ENCODE results near the gene RAI14.

The RAI14 gene

GRCh38 chr5:34674187-34674586 is 18.1 kb downstream of the RAI14 start:
- DNase-seq (ENCODE audit: low read depth in 1 of 2, low spot score in 1 of 2): no peak

- no peak for DNase-seq (ENCODE audit: low read depth in 1 of 2, low spot score in 1 of 2)
Observed at GRCh38 chr5:34675857-34676256, 19.7 kb downstream of the RAI14 start.

- DNase-seq (ENCODE audit: low read depth in 1 of 2, low spot score in 1 of 2): no peak
Observed at GRCh38 chr5:34676416-34676815, 20.3 kb downstream of the RAI14 start.

- no peak for DNase-seq (ENCODE audit: low read depth in 1 of 2, low spot score in 1 of 2)
Observed at GRCh38 chr5:34677428-34677827, 21.3 kb downstream of the RAI14 start.

- DNase-seq (ENCODE audit: low read depth in 1 of 2, low spot score in 1 of 2): no peak
Observed at GRCh38 chr5:34680896-34681295, 24.8 kb downstream of the RAI14 start.

GRCh38 chr5:34682926-34683623 is 26.9 kb downstream of the RAI14 start:
- DNase-seq (ENCODE audit: low read depth in 1 of 2, low spot score in 1 of 2): no peak

- no peak for DNase-seq (ENCODE audit: low read depth in 1 of 2, low spot score in 1 of 2)
Observed at GRCh38 chr5:34684281-34684979, 28.3 kb downstream of the RAI14 start.

- no peak for DNase-seq (ENCODE audit: low read depth in 1 of 2, low spot score in 1 of 2)
Observed at GRCh38 chr5:34684980-34685352, 28.8 kb downstream of the RAI14 start.

- no peak for DNase-seq (ENCODE audit: low read depth in 1 of 2, low spot score in 1 of 2)
Observed at GRCh38 chr5:34685485-34686165, 29.5 kb downstream of the RAI14 start.

GRCh38 chr5:34686762-34687268 is 30.7 kb downstream of the RAI14 start:
- no peak for DNase-seq (ENCODE audit: low read depth in 1 of 2, low spot score in 1 of 2)

- no peak for DNase-seq (ENCODE audit: low read depth in 1 of 2, low spot score in 1 of 2)
Observed at GRCh38 chr5:34687269-34688011, 31.3 kb downstream of the RAI14 start.

- DNase-seq (ENCODE audit: low read depth in 1 of 2, low spot score in 1 of 2): no peak
Observed at GRCh38 chr5:34688015-34688810, 32.1 kb downstream of the RAI14 start.

GRCh38 chr5:34690301-34690700 is 34.2 kb downstream of the RAI14 start:
- DNase-seq (ENCODE audit: low read depth in 1 of 2, low spot score in 1 of 2): no peak

- no peak for DNase-seq (ENCODE audit: low read depth in 1 of 2, low spot score in 1 of 2)
Observed at GRCh38 chr5:34690898-34691297, 34.8 kb downstream of the RAI14 start.

GRCh38 chr5:34691326-34691725 is 35.2 kb downstream of the RAI14 start:
- no peak for DNase-seq (ENCODE audit: low read depth in 1 of 2, low spot score in 1 of 2)

- no peak for DNase-seq (ENCODE audit: low read depth in 1 of 2, low spot score in 1 of 2)
Observed at GRCh38 chr5:34692786-34693185, 36.7 kb downstream of the RAI14 start.

GRCh38 chr5:34694012-34694411 is 37.9 kb downstream of the RAI14 start:
- no peak for DNase-seq (ENCODE audit: low read depth in 1 of 2, low spot score in 1 of 2)

GRCh38 chr5:34694685-34695084 is 38.6 kb downstream of the RAI14 start:
- no peak for DNase-seq (ENCODE audit: low read depth in 1 of 2, low spot score in 1 of 2)

GRCh38 chr5:34695275-34696027 is 39.3 kb downstream of the RAI14 start:
- no peak for DNase-seq (ENCODE audit: low read depth in 1 of 2, low spot score in 1 of 2)
